Measurements from ENCODE around the gene LMO1. TPM values are rescaled to one million over a fixed set of nuclear protein-coding genes. Genes with fewer than 3 reads are reported as not detected.

The LMO1 gene
- total RNA-seq, 1 experiment from 2014 or later: not detected

DNA sequence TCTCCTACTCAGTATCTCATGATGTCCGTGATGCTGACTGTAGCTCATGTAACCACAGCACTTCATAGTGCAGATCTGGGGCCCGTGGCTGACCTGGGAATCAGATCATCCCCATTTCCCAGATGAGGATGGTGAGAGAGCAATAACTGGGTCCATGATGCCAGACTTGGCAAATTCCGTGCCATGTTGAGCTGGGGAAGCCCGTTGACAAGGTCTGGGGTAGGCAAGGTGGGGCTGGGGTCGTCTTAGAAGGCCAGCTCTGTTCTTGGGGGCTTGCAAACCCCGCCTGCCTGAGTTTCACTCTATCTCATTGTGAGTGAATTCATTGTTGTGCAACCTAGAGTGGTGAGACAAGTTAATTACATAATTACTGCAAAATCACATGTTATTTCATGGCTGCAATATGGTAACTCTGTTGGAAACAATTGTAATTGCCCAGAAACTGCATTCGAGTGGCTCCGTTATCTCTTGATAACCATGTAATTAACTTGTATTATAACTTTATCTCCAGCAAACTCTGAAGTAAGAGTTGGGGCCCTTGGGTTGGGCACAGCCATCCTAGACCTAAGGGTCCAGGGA lies 41.7 kb downstream of the LMO1 start:
- H3K9me3 ChIP-seq (ENCODE audit: insufficient read depth, low read depth): no peaks in the 10 kb centered on the region
- no peak overlapping the region for H3K4me3 ChIP-seq
- H3K4me1 ChIP-seq (replicated peaks; ENCODE audit: insufficient read depth): peaks cover 1% of the 10 kb centered on the region; the same call in 1 of the 2 replicates
- POLR2A ChIA-PET (ENCODE audit: unreplicated experiment): no interaction called here
- peaks cover 5% of the 10 kb centered on the region; the same call in 1 of the 2 replicates for H3F3A ChIP-seq (ENCODE audit: insufficient read depth, low read depth)
- no TSS peak for BruUV-seq (replicated peaks)
- no peak overlapping the region for H3K27ac ChIP-seq
- no peaks in the 10 kb centered on the region for H3K36me3 ChIP-seq (ENCODE audit: low read depth)
- H3K79me2 ChIP-seq (ENCODE audit: low read depth): no peaks in the 10 kb centered on the region
- H4K20me1 ChIP-seq (ENCODE audit: insufficient read depth): no peaks in the 10 kb centered on the region
- DNase-seq: no peak
- no peak for TF ChIP-seq EZH2 (IDR thresholded peaks at IDR 0.05; ENCODE audit: low read depth)
- TF ChIP-seq, protein P1, sequence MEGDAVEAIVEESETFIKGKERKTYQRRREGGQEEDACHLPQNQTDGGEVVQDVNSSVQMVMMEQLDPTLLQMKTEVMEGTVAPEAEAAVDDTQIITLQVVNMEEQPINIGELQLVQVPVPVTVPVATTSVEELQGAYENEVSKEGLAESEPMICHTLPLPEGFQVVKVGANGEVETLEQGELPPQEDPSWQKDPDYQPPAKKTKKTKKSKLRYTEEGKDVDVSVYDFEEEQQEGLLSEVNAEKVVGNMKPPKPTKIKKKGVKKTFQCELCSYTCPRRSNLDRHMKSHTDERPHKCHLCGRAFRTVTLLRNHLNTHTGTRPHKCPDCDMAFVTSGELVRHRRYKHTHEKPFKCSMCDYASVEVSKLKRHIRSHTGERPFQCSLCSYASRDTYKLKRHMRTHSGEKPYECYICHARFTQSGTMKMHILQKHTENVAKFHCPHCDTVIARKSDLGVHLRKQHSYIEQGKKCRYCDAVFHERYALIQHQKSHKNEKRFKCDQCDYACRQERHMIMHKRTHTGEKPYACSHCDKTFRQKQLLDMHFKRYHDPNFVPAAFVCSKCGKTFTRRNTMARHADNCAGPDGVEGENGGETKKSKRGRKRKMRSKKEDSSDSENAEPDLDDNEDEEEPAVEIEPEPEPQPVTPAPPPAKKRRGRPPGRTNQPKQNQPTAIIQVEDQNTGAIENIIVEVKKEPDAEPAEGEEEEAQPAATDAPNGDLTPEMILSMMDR (conservative IDR thresholded peaks at IDR 0.05): no peak
- CTCF ChIA-PET: interaction anchor here (0.7 kb wide), 1 partner anchor 1304 kb away, joined by 4 read pairs; no protein-coding TSS in a partner anchor
- no peak overlapping the region for H2AFZ ChIP-seq
- H3K27me3 ChIP-seq (ENCODE audit: insufficient read depth, low read depth): no peaks in the 10 kb centered on the region
- H3K9me2 ChIP-seq (ENCODE audit: insufficient read depth): no peaks in the 10 kb centered on the region
- intact Hi-C loops (cut with micrococcal nuclease; ENCODE audit: unreplicated experiment): loop anchor here (10.0 kb wide), 1 partner anchor 743 kb away; the partner anchor contains the start of gene TMEM9B
- H3K4me2 ChIP-seq: no peak overlapping the region

- Histone ChIP-seq H3K4me2 (no peak overlapping the region), H2AFZ (no peak overlapping the region), H3K4me3 (no peak overlapping the region), H3K27me3 (ENCODE audit: insufficient read depth, low read depth) (no peaks in the 10 kb centered on the region), H3K9me3 (ENCODE audit: insufficient read depth, low read depth) (no peaks in the 10 kb centered on the region), H3K9me2 (ENCODE audit: insufficient read depth) (no peaks in the 10 kb centered on the region), H4K20me1 (ENCODE audit: insufficient read depth) (no peaks in the 10 kb centered on the region), H3K27ac (no peak overlapping the region), H3K36me3 (ENCODE audit: low read depth) (no peaks in the 10 kb centered on the region), H3K4me1 (replicated peaks; ENCODE audit: insufficient read depth) (no peaks in the 10 kb centered on the region), H3K79me2 (ENCODE audit: low read depth) (no peaks in the 10 kb centered on the region), H3F3A (ENCODE audit: insufficient read depth, low read depth) (no peaks in the 10 kb centered on the region)
- no TSS peak for BruUV-seq (replicated peaks)
- no peak for TF ChIP-seq EZH2 (IDR thresholded peaks at IDR 0.05; ENCODE audit: low read depth)
- TF ChIP-seq, protein P1 (conservative IDR thresholded peaks at IDR 0.05): no peak
- intact Hi-C loops (cut with micrococcal nuclease; ENCODE audit: unreplicated experiment): loop anchor here (10.0 kb wide), 1 partner anchor 744 kb away; the partner anchor contains the start of gene TMEM9B
- DNase-seq: no peak
- ChIA-PET CTCF (interaction anchor here (0.5 to 0.7 kb wide), 2 partner anchors 743 to 1303 kb away, joined by 4 read pairs; partner anchors contain the start of gene TMEM9B), POLR2A (ENCODE audit: unreplicated experiment) (no interaction called here)
Observed at GRCh38 chr11:8221046-8221723, 42.5 kb downstream of the LMO1 start.

- no peaks in the 10 kb centered on the region for H3K36me3 ChIP-seq (ENCODE audit: low read depth)
- TF ChIP-seq, protein P1 (conservative IDR thresholded peaks at IDR 0.05): no peak
- TF ChIP-seq EZH2 (IDR thresholded peaks at IDR 0.05; ENCODE audit: low read depth): no peak
- ChIA-PET CTCF (interaction anchor here (0.5 to 0.6 kb wide), 2 partner anchors 347 to 744 kb away, joined by 3 to 4 read pairs; partner anchors contain the start of gene TMEM9B), POLR2A (ENCODE audit: unreplicated experiment) (no interaction called here)
- no peak overlapping the region for H3K27ac ChIP-seq
- no peaks in the 10 kb centered on the region for H3K9me2 ChIP-seq (ENCODE audit: insufficient read depth)
- no peak for DNase-seq
- no peak overlapping the region for H3K4me3 ChIP-seq
- no TSS peak for BruUV-seq (replicated peaks)
- H3K9me3 ChIP-seq (ENCODE audit: insufficient read depth, low read depth): no peaks in the 10 kb centered on the region
- intact Hi-C loops (cut with micrococcal nuclease; ENCODE audit: unreplicated experiment): loop anchor here (10.0 kb wide), 1 partner anchor 744 kb away; the partner anchor contains the start of gene TMEM9B
- H4K20me1 ChIP-seq (ENCODE audit: insufficient read depth): no peaks in the 10 kb centered on the region
- H2AFZ ChIP-seq: no peak overlapping the region
- H3K27me3 ChIP-seq (ENCODE audit: insufficient read depth, low read depth): no peaks in the 10 kb centered on the region
- H3K4me1 ChIP-seq (replicated peaks; ENCODE audit: insufficient read depth): no peaks in the 10 kb centered on the region
- no peaks in the 10 kb centered on the region for H3K79me2 ChIP-seq (ENCODE audit: low read depth)
- H3K4me2 ChIP-seq: no peak overlapping the region
- no peaks in the 10 kb centered on the region for H3F3A ChIP-seq (ENCODE audit: insufficient read depth, low read depth)
Observed at GRCh38 chr11:8220261-8221045, 43.2 kb downstream of the LMO1 start.

All from PC-9 (cell line).